ENCODE results near the gene GPD1. TPM values are rescaled to one million over a fixed set of nuclear protein-coding genes. Genes with fewer than 3 reads are reported as not detected.
A peak's percentile ranks its signal among the peaks of the same experiment; 100 is the strongest.

Gene GPD1
- total RNA-seq, 1 donor from 2014 or later = 14.2 TPM

DNA sequence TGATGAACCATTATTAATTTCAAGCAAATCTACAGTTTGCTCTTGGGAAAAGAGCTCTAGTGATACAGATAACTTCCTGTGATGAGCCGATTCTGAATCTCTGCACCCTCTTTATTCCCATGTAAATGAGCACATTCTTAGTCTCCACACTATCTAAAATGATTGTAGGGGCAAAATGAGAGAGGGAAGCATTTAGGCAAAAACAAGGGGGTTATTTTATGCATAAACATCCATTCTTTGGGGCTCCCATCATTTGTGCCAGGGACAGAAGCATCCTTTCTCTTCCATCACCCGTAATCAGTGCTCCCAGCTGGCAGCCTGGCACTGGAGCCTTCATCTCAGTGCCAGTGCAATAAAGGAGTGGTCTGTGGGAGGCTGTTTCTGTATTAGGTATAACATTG is 1.7 kb upstream of the GPD1 start:
- peak; percentile 28 for DNase-seq

DNA sequence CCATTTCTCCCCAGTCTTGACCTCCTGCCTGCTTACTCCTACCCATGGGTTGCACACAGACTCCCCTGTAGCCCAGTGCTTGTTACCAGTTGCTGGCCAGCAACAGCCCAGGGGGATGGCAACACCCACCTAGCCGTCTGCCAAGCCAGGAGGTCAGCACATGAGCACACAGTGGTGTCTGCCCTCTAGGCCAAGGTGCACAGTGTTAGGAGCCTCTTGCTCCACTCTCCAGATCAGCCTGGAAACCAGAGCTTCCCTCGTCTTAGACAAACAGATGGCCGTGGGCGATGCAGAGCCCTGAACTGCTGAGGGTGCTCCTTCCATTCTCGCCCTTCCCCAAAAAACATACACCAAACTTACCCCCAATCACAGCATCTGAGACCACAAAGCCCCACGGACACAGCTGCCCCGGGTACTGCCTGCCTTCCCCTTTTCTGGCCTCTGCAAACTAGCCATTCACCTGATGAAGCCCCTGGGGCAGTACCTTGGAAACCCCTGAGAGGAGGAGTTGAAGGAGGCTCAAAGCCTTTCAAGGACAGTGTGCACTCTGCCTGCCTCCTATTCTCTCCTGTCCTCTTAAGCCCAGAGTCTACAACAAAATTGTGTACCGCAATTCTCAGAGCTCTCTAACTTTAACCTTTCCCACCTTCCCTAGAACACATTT is 1.0 kb upstream of the GPD1 start:
- no peak for DNase-seq

DNA sequence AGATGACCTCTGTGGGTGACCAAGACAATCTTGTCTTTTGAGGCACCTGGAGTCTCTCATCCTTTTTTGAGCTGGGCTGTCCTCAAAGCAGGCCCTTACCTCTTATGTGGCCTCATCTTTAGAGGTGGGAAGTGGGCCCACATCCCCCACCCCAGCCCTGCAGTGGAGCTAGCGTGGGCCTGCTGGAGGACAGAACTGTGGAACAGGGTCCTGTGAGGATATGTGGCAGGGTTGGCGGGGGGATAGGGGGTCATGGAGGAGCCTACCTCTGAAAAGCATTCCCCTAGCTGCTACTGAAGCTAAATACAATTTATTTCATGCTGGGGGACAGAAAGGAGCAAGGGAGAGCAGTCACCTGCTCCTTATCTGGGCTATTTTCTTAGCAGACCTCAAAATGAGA is 457 bp upstream of the GPD1 start:
- DNase-seq = no peak

DNA sequence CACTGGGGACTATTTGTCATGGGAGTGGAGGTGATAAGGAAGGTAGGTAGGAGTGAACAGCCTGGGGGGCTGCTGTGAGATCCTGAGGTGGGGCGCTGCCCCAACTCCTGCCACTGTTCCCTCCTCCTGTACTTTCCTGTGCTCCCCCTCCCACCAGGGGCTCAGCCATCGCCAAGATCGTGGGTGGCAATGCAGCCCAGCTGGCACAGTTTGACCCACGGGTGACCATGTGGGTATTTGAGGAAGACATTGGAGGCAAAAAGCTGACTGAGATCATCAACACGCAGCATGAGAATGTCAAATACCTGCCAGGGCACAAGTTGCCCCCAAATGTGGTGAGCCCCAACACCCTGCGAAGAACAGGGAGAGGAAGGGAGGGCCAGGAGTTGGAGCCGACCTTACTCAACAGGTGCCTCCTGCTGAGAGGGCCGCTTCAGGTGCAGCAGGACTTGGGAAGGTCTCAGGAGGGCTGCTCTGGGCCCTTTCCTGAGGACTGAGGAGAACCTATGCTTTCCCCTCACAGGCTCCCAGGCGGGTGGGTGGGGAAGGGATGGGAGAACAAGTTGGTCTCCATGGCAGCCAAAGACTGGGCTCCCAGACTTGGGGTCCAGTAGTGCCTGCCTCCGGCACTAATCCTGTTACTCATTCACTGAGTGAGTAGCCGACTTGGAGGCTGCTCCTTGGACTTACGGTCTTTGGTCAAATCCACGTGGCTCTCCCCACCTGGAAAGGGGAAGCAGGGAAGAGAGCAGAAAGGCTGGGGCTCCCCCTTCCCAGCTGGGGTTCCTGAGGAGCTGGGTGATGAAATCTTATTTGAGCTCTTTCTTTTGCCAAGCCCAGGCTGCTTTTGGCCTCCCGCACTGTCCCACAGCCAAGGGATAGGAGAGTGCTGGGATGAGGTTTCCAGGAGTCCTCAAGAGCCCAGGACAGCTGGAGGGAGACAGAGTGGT is 884 bp downstream of the GPD1 start:
- DNase-seq = no peak

DNA sequence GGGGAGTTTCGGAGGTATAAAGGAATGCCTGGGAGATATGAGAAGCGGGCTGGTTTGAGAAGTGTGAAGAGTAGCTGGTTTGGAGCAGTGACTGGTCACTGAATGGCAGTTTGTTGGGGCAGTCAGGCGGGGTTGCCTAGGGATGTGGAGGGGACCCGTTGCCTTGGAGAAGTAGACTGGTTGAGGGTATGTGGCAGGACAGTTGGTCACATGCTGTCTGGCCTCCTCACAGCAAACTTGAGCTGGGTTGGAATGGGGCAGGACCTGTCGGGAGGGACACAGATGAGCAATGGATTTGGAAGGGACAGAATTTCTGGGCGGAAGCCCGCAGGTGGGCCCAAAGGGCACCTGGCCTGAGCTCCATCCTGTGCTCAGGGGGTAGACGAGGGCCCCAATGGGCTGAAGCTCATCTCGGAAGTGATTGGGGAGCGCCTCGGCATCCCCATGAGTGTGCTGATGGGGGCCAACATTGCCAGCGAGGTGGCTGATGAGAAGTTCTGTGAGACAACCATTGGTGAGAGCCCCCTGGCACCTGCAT is 2.2 kb downstream of the GPD1 start:
- DNase-seq = no peak

DNA sequence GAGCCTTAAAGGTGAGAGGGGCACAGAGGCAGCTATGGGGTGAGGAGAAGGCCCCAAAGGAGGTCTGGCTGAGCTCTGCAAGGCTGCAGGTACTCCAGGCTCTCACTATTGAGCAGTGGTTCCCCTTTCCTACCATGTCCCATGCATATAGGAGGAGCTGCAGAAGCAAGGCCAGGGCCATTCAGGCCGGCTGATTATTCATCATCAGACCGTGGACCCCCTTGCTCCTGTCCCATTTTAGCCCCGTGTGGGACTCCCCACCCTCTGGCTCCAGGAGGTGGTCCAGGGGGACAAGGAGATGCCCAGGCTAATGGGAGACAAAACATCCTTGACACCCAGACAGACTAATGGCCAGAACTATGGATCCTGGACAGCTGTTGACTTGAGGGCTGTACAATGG is 3.1 kb downstream of the GPD1 start:
- no peak for DNase-seq

DNA sequence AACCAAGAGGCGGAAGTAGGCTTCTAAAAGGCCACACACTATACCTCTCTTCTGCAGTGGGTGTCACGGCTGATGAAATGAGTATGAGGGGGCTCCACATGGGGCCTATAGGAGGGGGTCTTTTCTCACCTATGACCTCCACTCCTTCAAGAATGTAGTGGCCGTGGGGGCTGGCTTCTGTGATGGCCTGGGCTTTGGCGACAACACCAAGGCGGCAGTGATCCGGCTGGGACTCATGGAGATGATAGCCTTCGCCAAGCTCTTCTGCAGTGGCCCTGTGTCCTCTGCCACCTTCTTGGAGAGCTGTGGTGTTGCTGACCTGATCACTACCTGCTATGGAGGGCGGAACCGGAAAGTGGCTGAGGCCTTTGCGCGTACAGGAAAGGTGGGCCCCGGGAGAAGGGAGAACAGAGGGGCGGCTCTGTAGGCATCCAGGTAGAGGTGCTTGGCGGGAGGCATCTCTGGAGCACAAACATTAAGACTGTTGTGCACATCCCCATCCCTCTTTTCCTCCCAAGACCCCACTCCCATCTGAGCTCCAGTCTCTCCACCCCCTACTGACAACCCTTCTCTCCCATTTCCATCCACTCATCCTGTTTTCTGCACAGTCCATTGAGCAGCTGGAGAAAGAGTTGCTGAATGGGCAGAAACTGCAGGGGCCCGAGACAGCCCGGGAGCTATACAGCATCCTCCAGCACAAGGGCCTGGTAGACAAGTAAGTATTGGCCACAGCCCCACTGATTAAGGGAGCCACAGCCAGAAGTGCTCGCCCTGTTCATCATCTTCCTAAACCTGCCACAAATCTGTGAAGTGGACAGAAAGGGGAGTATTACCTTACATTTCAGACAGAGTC is 3.8 kb downstream of the GPD1 start:
- DNase-seq = no peak

DNA sequence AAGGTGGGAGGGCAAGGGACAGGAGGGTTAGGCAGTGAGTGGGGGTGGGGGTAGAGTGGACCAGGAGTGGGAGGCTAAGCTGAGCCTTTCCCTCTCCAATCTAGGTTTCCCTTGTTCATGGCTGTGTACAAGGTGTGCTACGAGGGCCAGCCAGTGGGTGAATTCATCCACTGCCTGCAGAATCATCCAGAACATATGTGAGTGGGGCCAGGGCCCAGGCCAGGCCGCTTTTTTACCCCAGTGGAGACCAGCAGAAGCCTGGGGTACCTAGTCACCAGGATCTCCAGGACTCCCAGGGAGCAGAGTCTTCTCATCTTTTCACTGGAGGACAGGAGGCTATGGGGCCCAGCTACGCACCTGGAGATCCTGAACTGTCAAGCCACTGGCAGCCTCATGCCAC is 5.5 kb downstream of the GPD1 start:
- DNase-seq = no peak

DNA sequence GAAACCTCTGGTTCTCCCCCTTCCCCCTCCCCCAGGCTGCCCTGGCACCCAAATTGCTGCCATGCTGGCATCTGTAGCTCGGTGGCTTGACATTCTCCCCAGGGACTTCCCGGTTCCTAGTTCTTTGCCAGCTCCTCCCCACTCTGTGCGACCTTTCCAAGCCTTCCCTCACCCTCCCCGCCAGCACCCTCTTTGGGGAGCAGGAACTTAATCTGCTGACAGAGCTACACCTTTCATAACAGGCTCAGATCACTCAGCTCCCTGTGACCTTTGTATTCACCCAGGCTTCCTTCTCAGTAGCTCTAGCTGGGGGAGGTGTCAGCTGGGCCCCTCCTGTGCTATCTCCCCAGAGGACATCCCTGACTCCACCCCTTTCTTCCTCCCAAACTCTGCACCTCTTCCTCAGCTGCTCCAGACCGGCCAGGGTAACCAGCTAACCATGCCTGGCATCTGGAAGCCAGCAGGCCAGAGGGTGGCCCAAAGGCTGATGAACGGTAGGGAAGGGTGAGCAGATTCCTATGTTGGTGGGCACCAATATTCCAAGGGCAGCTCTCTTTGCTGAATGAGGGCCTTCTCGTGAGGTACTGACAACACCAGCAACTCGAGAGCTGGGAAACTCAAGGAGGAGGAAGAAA is 6.4 kb downstream of the GPD1 start:
- DNase-seq = no peak

DNA sequence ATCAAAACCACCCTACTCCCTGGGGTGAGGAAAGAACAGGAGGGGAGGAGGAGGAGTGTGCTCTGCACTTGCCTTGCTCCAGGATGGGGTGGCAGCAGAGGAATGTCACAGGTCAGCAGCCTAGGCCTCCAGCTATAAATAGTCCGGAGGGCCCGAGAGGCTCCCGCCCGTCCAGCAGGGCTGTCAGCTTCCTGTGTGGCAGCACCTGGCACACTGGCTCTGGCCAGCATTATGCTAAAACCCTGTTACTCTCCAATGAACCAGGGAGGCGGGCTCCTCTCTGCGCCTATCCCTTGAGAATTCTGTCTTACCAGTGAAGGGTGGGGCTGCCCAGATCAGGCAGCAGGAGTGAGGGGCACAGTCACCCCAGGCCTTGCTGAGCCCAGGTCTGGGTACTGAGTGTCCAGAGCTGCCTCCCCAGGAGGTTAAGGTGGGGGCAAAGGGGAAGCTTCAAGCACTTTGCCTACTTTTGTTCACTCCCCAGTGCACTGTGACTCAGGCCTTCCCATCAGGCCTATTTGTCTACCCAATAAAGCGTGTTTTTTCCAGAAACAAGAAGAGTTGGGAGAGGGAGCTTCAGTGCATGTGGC is 7.0 kb downstream of the GPD1 start:
- no peak for DNase-seq

DNA sequence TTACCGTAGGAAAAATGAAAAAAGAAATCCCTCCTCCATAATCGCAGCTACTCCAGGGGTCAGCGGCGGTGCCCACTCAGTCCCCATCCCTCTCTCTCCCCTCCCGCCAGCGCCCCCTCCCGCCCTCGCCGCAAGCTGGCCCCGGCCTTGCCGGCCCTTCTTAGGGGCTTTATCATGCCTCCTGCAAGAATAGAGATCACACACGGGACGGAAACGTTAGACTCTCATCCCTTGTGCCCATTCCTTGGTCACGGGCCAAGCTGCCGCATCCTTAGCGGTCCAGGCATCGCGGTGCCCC is 7.5 kb downstream of the GPD1 start:
- DNase-seq = no peak

DNA sequence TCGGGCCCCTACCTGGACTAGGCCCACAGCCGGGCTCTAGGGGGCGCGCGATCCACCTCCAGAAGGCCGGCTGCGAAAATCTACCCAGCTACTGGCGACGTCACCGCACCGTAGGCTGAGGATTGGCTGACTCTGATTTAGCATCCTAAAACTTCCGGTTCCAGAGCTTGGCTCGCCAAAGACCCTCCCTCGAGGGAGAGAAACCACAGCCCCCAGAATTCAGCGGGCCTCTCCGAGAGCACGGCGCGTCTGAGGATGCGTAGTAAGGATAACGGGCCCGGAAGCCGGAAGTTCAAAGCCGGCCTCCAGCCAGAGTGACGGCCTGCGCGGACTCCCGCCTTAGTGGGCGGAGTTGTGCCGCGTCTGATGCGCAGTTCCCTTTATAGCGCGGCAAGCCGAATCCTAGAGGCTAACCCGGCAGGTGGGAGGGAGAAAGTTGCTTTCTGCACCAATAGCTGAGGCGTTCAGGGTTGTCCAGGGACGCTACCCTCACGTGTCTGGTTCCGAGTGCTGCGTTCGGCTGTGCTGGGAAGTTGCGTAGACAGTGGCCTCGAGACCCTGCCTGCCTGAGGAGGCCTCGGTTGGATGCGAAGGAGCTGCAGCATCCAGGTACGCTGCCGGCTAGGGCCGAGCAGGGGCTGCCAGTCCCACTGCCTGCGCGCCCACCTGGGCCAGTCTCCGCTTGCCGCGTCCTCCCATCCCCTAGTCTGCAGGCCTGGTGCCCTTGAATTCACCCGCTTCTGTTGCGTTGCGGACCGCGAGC is 8.1 kb downstream of the GPD1 start, which contains the start of gene COX14:
Gene COX14 (plus strand): TSS at position 544 of the 763 bp plus-strand sequence. CDS start 7,808 bp downstream, outside the sequence.
- peak; percentile 99 for DNase-seq

DNA sequence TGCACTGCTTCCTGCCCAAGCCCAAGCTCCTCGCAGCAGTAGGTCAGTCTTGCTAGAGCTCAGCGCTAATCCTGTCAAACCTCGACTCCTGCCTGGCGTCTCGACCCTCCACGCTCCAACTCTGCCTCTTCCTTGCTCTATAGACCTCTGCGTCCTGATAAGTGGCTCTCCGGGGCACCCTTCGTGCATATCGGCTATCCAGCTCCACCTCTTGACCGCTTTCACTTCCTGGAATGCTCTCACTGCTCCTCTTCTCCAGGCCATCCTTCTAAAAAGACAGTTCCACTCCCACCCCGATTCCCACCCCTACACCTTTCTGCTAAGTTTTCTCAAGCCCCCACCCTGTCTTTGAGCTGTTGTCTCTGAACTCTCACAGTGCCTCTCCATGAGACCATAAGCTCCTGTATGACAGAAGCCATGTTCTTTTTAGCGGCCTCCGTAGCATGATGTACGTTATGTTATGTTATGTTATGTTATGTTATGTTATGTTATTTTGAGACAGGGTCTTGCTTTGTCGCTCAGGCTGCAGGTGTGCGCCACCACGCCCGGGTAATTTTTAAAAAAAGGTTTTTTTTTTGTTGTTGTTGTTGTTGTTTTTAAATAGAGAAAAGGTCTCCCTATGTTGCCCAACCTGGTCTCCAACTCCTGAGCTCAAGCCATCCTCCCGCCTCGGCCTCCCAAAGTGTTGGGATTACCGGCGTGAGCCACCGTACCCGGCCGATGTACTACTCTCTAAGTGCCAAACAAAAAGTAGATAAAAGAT is 8.8 kb downstream of the GPD1 start:
- DNase-seq = no peak

DNA sequence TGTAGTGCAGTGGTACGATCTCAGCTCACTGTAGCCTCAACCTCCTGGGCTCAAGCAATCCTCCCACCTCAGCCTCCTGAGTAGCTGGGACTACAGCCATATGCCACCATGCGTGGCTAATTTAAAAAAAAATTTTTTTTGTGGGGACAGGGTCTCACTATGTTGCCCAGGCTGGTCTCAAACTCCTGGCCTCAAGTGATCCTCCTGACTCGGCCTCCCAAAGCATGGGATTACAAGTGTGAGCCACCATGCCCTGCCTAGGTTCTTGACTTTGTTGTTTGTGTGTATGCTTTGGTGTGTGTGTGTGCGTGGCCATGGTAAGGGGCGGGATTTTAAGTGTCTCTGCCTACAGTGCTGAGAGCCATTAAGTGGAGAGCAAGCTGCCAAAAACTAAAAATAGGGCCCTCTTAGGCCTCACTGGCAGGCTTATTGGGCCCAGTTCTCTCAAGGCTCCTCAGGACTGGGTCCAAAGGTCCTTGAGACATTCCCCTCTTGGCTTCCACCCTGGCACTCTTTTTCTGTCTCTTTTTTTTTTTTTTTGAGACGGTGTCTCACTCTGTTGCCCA is 13.3 kb downstream of the GPD1 start:
- DNase-seq = no peak

DNA sequence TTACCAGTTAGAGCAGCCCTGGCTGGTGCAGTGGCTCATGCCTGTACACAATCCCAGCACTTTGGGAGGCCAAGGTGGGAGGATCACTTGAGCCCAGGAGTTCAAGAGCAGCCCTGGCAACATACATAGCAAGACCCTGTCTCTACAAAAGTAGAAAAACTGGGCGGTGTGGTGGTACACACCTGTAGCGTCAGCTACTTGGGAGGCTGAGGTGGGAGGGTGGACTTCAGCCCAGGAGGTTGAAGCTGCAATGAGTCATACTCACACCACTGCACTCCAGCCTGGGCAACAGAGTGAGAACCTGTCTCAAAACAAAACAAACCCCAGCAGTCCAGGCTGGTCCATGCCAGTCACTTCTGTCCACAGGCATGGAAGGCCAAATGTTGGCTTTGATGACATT is 15.6 kb downstream of the GPD1 start:
- DNase-seq = no peak

DNA sequence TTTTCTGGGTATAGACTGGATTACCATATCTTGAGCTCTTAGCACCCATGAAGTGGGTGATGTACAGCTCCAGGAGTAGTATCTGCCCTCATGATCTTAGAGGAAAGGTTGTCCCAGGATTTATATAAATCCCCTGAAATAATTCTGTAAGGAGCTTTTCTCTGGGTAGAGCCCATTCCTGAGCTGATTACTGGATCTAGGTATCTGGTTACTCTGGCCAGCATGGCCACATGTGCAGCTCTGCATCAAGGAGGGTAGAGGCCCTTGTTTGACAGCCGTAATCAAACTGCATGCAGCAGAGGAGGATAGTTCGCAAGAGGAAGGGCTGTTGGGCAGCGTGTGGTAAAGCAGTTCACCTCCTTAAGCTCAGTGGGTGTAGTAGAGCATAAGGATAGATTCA is 16.7 kb downstream of the GPD1 start:
- DNase-seq = no peak

DNA sequence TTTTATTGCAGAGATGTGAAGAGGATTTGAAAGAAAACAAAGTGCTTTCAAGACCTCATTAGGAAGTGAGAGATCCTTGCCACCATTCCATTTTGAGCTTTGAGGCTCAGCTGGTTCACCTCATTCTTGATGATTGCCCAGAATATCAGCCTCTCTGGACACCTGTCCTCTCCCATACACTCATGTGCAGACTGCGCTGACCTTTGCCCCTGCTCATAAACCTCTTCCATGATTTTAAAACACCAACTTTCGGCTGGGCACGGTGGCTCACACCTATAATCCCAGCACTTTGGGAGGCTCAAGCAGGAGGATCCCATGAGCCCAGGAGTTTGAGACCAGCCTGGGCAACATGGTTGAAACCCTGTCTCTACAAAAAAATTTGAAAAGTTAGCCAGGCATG is 17.1 kb downstream of the GPD1 start:
- no peak for DNase-seq

DNA sequence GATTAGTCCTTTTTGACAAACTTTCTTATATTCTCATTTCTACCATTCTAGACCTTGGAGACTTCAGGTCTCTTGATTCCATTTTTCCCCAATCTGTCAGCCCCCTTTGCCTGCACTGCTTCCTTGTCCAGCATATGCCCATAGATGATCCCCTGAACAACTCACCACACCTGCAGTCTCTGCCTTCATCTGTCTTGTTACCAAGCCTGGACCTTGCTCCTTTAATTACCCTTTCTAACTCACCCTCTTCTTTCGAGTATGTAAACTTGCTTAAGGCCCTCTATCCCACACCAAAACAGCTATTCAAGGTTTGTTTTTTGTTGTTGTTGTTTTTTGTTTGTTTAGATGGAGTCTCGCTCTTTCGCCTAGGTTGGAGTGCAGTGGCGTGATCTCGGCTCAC is 17.8 kb downstream of the GPD1 start:
- no peak for DNase-seq

DNA sequence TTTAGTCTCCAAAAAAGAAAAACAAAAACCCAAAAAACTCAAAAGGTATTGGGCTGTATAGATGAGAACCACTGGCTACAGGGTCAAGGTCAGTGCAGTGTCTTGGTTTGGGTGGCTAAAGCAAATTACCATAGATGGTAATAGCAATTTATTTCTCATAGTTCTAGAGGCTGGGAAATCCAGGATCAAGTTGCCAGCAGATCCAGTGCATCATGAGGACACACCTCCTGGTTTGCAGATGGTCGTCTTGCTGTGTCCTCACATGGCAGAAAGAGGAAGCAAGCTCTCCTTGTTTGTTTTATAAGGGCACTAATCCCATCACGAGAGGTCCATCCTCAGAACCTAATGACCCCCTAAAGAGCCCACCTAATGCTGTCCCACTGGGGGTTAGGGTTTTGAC is 19.4 kb downstream of the GPD1 start:
- DNase-seq = no peak

DNA sequence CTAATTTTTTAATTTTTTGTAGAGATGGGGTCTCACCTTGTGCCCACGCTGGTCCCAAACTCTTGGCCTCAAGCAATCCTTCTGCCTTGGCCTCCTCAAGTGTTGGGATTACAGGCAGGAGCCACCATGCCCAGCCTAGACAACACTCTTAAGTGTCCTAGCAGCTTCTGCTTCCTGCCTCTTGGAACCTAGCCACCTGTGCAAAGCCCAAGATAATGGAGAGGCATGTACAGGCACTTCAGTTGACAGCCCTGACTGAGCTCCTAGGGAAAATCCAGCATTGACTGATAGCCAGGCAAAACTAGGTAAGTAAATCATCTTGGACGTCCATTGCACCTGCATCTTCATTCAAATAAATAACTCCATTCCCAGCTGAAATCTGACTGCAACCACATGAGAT is 23.7 kb downstream of the GPD1 start:
- DNase-seq = no peak
